Measurements from ENCODE around the gene CXCL12.

The CXCL12 gene

DNA sequence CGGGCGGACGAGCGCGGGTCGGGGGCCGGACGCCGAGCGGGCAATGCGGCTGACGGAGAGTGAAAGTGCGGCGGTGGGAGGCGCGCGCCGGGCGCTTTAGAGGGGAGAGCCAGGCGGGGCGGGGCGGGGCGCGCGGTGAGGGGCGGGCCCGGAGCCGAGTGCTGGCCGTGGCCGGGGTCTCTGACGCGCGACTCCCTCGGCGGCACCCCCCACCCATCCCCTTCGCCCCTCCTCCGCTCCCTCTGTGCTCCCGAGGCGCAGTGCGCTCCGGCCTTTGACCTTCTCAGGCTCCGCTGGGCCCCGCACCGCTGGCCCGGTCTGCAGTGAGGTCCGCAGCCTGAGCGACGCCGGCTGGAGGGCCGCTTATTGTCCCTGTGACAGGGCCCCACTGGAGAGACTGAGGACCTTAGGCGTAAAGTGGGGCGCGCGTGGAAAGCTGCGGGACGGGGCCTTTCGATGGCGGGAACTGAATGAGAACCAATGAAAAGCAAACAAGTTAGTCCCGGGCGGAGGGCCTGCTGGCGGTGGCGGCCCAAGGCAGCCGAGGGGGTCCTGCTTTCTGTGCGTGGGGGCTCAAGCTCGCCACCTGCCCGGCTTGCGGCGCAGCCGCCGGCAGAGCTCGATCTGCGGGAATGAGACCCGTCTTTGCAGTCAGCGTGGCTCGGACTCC, at the start of gene CXCL12:
TSS of gene CXCL12 (minus strand) at position 72 of the 670 bp plus-strand sequence. CDS start 92 bp downstream, outside the sequence.
- no peak for DNase-seq (ENCODE audit: low read depth in 2 of 2)

DNA sequence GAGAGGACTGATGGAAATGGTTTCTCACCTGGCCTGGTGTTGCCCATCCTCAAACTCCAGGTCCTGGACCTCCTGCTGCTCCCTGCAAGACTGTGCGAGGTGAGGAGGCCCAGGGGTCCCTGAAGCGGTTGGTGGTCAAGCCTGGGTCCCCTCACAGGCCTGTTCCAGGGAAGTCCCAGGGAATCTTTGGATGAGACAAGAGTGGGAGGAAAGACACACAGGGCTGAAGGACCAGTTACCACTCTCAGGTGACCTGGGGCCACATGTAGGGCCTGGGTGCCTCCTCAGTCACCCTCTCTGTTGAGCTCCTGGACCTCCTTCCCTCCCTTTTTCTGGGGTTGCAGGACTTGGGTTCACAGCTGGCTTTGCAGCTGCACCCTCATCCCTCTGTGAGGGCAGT, 42.6 kb upstream of the CXCL12 start:
- no peak for DNase-seq (ENCODE audit: low read depth in 2 of 2)

DNA sequence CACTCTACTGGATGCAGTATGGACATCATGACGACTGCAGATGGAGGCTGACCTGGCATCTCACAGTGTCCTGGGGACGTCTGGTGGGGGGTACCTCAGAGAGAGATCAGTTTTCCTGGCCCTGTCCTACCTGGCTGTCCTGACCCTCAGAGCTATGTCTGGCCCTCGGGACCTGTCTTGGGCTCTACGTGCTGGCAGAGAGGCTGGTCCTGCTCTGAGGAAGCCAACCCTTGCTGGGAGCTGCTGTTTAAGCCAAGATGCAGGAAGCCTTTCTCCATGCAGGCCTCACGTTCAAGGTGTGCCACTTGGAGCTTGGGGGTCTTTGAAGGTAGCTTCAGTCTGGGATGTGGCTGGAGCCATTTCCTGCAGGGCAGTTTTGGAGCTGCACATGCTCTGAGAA, 42.1 kb upstream of the CXCL12 start:
- DNase-seq (ENCODE audit: low read depth in 2 of 2): no peak

DNA sequence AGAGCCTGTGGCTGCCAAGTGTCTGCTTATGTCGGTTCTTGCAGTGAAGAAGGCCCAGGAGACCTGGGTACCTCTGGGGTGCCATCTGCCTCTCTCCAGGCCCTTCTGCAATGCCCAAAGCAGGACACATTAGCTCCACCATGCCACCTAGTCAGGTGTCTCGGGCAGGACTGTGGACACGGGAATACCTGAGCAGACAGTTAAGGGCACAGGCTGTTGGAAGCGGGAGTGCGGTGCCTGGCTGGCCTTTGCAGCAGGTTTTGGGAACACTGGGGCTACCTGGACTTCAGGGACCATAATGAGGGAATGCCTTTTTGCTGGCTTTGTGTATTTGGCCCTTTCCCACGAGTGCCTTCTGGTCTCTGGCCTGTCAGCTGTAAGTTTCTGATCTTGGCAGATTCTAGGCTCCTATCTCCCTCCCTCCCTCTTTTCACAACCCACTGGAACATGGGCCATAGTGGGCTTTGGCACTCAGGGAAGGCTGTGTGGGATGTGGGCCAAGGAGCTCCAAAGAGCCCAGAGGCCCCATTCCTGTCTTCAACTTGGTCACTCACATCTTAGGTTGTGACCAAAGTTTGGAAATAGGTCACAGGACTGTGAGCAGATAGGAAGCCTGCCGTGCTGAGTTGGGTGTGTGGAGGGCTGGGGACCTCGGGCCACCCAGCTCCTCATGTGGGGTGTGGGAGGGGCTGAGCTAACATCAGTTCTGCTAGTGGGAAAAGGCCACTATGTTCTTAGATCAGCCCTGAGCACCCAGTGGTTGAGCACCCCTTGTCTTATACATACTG, 41.5 kb upstream of the CXCL12 start:
- no peak for DNase-seq (ENCODE audit: low read depth in 2 of 2)

DNA sequence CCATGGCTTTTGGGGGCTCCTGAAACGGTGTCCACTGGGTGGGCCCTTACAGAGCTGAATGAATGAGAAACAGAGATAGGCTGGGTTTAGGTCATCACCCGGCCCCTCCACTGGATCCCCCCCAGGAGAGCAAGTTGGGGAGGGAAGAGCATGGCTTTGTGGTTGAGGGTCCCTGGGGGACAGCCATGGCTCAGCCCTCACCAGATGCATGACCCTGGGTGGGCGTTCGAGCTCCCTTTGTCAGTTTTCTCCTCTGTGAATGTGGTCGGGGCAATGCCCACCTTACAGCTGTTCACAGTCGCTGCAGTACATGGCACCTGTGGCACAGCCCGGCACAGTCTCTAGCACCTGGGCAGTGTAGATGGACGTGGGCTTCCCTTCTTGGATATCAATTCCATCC, 40.6 kb upstream of the CXCL12 start:
- no peak for DNase-seq (ENCODE audit: low read depth in 2 of 2)

DNA sequence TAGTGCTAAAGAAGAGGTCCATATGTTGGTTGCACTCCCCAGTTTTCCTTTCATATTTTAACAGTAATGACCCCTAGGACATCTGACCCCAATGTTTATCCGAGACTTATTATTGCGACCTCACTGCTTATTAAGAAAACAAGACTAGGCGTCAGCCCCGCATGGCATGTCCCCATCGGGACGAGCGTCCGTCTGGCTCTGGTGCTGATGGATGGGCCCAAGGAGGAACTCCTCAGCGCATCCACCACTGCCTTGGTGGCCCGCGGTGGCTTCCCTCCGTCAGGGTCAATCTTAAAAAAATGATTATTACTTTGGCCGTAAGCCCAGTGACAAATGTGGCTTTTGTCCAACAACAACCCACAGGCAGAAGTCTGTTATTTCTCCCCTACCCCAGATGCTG, 40.1 kb upstream of the CXCL12 start:
- no peak for DNase-seq (ENCODE audit: low read depth in 2 of 2)

DNA sequence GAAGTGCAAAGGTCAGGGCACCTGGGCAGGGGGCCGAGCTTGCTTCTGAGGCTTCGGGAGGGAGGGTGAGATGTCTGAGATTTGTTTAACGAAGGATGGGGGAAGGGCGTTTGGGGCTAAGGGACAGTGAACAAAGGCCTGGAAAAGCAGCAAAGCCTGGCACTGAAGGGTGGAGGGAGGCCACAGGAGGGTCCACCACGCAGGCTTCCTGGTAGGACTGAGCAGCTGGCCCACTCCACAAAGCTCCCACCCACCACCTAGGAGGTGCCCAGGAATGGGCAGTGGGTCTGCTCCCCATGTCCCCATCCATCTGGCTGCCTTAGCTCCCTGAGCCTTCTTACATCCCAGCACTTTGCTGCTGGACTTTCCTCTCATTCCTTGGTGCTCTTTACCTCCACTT, 39.4 kb upstream of the CXCL12 start:
- DNase-seq (ENCODE audit: low read depth in 2 of 2): no peak

DNA sequence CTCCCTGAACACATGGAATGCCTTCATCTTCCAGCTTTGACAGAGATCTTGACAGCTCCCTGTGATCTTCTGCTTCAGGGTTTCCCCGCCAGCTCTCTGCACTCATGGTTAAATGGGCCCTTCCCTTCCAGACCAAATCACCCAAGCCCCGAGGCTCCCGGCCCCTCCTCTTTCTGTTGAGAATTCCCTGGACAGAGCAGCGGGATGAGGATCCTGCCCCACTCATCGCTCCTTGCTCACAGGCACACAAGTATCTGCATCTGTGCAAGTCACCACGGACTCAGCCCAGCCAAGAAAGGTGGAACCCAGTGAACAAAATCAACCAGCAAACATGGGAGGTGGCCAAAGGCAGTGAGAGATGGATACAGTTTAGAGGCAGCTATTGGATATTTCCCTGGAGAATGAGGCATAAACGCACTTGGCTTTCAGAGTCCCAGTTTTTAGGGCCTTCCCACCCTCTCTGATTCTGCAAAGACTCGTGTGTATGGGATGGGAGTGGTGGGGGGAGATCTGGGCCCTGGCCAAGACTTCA, 37.7 kb upstream of the CXCL12 start:
- DNase-seq (ENCODE audit: low read depth in 2 of 2): no peak

DNA sequence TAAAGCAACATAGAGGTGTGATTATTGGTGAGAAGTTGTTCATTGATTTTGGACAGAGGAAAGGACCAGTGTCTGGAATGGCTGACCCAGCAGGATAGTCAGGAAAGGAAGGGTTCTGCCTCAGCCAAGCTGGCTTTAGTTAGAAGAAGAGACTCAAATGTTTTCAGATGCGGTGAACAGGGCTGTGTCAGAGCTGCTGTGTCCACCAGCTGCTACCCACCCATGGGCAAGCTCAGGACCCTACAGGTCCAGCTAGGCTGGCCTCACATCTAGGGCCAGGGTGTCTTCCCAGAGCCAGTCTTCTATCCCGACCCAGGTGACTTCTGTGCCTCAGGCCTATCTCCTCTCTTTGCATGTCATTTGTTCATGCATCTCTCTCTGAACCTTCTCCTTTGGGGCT, 37.3 kb upstream of the CXCL12 start:
- DNase-seq (ENCODE audit: low read depth in 2 of 2): no peak

DNA sequence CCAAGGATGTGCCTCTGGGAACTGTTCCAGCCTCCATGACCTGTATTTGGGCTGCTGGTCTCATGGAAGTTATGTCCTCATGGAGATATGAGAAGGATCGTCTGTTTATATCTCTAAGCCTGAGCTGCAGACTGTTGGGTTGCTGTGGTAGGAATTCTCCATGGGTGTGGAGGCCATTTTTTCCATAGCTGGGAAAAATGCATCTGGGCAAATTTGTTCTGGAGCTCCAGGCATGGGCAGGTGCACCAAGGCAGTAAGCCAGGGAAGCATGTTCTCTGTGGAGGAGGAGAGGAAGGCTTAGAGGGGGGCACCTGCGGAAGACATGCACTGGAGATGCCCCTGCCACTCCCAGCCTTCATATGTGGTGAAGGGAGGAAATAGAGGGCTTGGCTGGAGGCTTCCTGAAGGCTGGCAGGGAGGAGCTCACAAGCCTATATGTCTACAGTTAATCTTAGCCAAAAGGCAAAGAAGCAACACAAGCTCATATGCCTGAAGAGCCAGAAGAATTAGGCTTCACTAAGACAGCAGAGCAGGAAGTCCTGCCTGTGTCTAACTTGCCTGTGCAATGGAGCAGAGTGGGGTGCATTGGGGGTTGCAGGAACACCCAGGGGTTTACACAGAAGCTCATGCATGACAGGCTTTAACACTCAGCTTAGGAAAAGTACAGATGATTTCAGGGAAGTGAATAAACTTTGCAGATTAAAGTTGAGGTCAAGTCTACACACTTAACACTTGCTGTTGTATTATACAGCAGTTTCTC, 35.1 kb upstream of the CXCL12 start:
- DNase-seq (ENCODE audit: low read depth in 2 of 2): no peak

DNA sequence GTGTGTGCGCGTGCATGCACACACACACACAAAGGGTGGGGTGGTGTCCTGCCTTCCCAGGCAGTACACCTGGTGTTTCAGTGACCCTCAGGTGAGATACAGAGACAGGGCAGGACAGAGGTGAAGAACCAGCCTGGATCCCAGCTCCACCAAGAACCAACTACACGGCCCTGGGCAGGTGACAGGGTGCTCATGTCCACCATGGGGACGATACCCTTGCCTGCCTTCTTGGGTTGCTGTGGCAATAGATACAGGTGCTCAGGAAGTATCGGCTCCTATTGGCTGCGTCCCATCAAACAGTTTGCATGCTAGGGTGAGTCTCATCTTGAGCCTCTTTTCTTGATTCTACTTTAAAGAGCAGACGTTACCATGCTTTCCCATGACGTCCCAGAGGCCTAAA, 33.7 kb upstream of the CXCL12 start:
- DNase-seq (ENCODE audit: low read depth in 2 of 2): no peak

DNA sequence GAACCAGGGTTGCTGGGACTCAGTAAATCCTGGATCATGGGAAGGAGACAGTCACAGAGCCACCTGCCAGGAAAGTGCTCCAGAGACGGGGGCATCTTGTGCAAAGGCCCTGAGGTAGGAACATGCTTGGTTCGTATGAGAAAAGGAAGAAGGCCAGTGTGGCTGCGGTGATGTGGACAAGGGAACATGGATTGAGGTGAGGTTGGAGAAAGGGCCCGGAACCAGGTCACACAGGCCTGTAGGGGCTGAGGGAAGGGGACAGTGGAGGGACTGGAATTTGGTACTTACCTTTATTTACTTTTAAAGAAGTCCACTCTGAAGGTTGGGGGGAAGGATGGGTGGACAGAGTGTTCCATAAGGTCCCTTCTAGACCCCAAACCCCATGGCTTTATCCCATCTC, 32.9 kb upstream of the CXCL12 start:
- no peak for DNase-seq (ENCODE audit: low read depth in 2 of 2)

DNA sequence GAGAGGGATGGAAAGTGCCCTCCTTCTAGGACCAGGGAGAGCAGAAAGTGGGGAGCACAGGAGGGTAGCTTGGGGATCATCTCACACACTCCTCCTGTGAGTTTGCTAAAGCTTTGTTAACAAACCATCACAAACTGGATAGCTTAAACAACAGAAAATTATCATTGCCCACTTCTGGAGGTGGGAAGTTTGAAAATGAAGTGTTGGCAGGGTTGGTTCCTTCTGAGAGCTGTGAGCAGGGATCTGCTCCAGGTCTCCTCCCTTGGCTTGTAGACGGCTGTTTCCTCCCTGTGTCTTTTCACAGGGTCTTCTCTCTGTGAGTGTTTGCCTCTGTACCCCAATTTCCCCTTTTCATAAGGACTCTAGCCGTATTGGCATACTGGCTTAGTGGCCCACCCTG, 32.0 kb upstream of the CXCL12 start:
- no peak for DNase-seq (ENCODE audit: low read depth in 2 of 2)

DNA sequence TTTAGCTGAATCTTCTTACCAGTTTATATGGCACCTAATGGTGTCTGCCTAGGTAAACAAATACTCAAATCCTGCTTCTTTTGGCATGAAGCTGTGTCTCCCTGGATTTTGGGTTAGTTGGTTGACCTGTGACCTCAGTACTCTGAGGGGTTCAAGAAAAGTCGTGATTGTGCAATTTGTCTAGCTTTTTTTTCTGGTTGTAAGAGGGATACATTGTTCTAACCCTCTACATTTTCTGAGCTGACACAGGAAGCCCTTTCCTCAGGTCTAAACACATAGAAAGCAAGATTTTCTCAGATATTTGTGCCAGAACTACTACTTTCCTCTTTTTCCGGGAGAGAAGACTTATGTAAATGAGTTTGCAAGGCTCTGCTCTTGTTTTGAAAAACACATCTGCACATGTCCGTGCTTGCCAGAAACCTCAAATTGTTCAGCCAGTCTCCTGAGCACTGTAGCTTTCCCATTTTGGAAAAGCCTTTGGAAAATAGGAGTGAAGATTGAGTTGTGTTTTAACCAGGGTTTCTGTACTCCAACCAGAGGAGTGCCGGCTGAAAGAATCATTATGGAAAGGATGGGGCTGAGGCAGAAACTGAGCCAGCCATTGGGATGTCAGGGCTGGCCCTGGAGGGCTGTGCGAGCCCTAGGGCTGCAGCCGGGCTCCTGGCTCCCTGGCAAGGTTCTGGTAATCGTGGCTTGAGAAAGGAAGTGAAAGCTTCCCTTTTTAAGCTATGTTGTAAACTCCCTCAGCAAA, 31.3 kb upstream of the CXCL12 start:
- no peak for DNase-seq (ENCODE audit: low read depth in 2 of 2)

DNA sequence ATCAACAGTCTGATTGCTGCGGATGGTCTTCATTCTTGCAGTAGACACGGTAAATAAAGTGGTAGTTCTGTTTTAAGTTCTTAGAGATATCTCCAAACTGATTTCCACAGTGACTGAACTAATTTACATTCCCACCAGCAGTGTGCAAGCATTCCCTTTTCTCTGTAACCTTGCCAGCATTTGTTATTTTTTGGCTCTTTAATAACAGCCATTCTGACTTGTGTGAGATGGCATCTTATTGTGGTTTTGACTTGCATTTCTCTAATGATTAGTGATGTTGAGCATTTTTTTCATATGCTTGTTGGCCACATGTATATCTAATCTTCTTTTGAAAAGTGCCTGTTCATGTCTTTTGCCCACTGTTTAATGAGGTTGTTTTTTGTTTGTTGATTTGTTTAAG, 30.2 kb upstream of the CXCL12 start:
- DNase-seq (ENCODE audit: low read depth in 2 of 2): peak in 1 of 2 experiments; percentile 17

DNA sequence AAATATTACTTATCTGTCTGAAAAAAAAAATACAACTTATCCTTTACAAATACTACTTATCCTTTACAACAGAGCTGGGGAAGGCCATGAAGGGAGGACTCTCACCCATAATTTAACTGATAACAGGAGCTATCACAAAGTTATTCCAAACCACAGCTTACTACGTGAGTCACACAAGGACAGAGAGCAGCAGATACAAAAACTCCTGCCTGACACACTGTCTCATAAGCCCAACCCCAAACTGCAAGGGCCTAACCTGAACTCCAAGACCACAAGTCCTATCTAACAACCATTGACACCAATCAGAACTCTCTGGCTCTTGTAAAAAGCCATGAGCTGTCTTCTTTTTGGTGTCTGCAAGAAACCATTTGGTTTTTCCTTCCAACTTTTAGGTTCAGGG, 28.5 kb upstream of the CXCL12 start:
- DNase-seq (ENCODE audit: low read depth in 2 of 2): no peak

DNA sequence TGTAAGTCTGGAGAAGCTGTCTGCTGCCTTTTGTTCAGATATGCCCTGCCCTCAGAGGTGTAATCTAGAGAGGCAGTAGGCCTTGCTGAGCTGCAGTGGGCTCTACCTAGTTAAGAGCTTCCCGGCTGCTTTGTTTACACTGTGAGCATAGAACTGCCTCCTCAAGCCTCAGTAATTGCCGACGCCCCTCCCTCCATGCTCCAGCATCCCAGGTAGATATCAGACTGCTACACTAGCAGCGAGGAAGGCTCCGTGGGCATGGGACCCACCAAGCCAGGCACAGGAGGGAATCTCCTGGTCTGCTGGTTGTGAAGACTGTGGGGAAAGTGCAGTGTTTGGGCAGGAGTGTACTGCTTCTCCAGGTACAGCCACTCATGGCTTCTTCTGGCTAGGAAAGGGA, 26.4 kb upstream of the CXCL12 start:
- no peak for DNase-seq (ENCODE audit: low read depth in 2 of 2)

DNA sequence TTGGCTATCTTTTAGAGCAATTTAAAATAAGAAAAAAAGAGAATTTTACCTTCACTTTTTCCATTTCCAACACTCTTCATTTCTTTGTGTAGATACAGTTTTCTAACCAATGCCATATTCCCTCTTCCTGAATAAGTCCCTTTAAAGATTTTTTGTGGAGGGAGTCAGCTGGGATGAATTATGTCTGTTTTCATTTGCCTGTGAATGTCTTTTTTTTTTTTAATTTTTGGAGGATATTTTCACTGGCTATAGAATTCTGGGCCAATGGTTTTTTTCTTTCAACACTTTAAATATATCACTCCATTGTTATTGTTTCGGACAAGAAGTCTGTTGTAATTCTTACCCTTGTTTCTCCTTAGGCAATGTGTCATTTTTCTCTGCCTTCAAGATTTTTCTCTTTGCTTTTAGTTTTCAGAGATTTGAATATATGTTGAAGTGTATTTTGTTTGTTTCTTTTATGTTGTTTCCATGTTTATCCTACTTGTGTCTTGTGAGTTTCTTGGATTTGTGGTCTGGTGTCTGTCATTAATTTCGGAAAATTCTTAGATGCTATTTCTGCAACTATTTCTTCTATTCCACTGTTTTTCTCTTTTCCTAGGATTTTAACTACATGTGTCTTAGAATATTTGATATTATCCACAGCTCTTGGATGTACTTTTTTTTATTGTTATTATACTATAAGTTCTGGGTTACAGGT, 20.0 kb upstream of the CXCL12 start:
- no peak for DNase-seq (ENCODE audit: low read depth in 2 of 2)

DNA sequence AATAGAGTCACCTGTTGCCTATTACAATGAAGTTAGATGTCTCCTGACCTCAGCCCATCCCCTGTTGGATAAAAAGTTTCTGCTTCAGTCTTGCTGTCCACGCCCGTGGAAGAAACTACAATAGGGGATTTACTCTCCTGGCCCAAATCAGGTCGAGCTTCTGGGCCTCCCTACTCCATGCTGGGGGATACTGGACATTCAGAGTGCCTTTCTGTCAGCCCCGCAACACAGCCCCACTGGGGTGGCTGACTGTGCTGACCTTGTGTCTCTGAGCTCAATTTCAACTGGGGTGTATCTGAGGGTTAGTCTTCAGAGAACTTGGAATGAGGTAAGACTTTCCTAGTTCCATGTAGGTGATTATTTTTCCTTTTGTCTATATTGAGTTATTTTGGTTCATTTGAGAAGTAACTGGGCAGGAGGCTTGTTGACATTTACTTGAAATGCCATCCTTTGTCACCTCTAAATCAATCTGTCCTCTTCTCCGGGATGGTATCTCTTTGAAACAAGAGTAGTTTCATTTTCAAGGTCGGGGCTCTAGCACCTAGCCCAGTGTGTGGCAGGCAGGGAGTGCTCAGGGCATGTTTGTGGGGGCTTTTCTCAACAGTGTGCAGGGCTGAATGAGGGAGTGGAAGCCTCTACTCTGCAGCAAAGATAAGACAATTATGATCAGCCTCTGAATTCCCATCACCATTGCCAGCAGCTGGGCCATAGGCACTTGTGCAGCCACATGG, 17.7 kb upstream of the CXCL12 start:
- DNase-seq (ENCODE audit: low read depth in 2 of 2): no peak

DNA sequence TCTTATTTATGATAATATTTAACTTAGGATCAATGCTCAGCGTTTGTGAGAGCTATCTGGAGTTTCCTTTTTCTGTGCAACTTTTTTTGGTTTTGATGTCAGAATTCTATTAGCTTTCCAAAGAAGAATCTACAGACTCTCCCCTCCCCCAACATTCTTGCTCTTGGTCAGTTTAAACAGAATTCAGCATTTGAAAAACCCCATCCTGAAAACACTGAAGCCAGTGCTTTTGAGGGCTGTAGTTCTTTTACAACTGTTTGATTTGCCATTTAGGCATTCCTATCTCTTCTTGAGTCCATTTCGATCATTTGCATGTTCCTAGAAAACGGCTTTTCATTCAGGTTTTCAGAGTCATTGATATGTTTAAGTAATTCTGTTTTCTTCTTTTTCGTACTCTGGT, 15.6 kb upstream of the CXCL12 start:
- DNase-seq (ENCODE audit: low read depth in 2 of 2): no peak
